GM19438 (cell line): ENCODE results near the gene ZFYVE28.
"Not testable (repeated sequence)": the region's sequence is repeated elsewhere in the genome, so short reads cannot be mapped to it uniquely, and the experiment has no call there.

Source experiments
- ATAC-seq: cut with Tn5 transposase; IDR thresholded peaks from one replicate; pipeline ENCODE4 v1.9.1; 2021; ENCODE audit warnings: low read depth; ENCODE audit not compliant: unreplicated experiment

The ZFYVE28 gene

GRCh38 chr4:2429945-2430757 is 11.7 kb upstream of the ZFYVE28 start:
- not testable (repeated sequence) for ATAC-seq

DNA sequence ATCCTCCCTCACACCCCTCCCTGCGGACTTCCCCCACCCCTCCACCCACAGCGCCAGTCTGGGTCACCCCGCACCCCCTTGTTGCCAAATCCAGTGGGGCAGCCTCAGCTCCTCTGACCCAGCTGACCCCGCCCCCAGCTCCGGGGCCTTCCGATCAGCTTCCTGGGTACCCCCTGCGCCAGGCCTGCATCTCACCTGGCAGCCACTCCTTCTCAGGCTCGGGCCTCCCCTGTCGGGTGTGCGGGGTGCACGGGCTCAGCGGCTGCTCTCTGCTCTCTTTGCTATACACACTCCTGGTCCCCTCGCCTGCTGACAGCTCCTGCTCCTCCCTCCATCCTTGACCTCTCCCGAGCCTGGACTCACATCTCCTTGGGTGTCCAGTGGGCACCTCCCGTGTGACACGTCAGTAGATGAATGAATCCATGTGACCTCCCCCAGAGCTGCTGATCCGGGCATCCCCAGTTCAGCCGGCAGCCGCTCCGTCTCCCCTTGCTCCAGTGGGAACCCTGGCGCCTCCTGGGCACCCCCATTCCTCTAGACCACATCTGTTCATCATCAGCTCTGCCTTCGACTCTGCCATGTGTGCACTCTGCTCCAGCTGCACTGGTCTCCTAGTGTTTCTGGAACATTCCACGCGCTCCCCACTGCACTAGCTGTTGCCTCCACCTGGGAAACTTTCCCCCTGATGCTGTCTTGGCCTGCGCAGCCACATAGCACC is 10.2 kb upstream of the ZFYVE28 start:
- no peak for ATAC-seq

DNA sequence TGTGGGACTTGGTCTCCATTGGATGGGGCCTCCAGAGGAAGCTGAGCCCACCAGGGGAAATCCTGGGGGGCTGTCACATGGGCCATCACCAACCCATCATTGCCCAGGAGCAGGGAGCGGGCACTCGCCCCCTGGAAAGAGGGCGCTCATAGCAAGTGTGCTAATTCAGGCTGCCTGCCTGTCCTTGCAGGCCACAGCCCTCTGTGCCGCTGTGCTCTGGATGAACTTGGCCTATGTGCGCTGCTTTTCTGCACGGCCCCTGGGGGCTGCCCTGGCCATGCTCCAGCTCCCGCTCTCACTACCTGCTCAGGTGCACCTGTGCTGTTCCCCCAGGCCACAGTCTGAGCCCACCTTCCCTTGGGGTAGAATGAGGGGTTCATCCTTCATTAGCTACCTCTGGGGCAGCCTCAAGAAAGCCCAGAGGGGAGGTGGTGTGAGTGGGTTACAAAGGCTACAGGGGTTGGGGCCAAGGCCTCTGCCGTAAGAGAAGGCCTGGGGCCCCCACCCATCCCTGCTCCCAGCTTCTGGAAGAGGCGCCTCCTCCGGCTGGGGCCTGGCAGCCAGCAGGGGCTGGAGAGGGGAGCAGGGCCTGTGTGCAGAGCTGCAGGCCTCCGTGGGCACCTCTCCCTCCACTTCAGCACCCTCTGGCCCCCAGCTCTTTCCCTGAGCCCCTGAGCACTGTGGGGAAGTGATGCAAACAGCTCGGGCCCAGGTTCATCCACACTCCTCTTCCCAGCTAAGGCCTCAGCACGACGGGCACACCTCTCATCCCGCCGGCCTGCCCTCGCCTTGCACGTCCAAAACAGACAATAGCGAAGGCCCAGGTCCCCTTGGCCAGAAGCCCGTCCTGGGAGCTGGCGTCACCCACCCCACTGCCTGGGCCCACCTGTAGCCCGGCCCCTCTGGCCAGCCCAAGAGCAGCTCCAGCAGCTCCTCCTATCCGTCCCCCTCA is 9.2 kb upstream of the ZFYVE28 start:
- ATAC-seq: no peak

DNA sequence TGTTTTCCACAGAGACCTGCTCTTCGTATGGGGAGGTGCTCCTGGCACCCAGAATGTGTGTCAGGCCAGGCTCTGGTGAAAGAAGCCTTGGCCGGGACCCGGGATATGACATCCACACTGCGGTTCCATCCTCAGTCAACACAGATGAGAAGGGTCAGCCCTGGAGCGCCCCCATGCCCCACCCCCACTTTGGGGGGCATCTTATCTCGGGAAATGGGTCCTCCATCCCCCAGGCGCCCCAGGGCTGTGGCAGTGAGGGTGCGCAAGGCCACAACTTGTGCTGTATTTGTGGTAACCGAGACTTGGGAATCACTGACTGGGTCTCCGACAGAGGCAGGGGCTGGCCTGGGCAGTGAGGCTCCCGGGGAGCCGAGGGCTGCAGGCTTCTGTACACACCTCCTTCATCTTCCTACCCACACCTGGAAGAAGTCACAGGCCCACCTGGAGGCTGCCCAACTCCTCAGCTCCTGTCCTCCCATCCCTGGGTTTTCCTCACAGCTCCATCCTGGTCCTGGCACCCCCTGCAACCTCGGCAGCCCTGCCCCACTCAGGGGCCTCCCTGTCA is 8.3 kb upstream of the ZFYVE28 start:
- no peak for ATAC-seq

DNA sequence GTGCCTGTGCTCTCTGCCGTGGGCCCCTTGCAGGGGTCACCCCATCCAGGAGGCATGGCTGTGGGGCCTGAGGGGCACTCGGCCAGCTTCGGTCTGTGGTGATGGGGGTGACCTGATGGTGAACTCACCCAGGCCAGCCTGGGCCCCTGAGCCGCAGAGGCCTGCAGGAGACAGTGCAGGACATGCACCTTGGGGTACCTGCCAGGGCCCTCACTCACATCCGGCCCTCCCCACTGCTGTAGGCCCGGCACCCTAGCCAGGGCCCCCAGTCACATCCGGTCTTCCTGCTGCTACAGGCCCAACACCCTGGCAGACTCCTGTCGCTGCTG is 7.6 kb upstream of the ZFYVE28 start:
- no peak for ATAC-seq

GRCh38 chr4:2425386-2426068 is 7.1 kb upstream of the ZFYVE28 start:
- ATAC-seq: no peak

- ATAC-seq: no peak
Measured at GRCh38 chr4:2424581-2424980, 6.1 kb upstream of the ZFYVE28 start.

DNA sequence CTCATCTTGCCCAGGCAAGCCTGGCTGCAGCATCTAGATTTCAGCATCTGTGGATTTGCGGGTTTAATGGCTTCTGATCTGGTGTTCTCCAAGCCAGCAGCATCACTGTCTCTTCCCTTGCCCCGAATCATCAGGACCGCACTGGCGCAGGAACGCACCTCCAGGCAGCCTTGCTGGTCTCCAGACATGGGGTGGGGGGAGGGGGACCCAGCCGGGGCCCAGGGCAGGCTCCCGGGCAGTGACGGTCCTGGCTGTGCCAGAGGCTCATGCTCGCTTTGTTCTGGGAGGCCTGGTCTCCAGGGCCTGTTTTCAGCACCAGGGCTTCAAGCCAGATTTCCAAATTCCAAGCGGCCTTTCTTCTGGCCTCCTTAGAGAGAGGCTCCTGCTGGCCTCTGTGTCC is 5.2 kb upstream of the ZFYVE28 start:
- no peak for ATAC-seq

- no peak for ATAC-seq
Measured at GRCh38 chr4:2423066-2423465, 4.6 kb upstream of the ZFYVE28 start.

GRCh38 chr4:2421928-2422327 is 3.5 kb upstream of the ZFYVE28 start:
- ATAC-seq: no peak

DNA sequence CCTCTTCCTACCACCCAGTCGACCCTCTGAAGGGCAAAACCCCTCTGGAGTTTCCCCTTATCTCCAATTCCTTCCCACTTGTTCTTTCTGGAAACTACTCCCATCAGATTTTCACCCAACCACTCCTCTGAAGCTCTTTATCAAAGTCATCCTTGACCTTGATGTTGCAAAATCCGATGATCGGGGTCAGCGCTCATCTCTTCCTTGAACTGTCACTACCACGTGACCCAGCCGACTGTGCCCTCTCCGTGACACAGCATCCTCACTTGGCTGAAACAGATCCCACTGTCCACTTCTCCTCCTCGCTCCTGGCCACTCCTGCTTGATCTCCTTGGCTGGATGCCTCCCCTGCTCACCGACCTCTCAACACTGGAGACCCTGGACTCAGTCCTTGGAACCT is 1.4 kb upstream of the ZFYVE28 start:
- no peak for ATAC-seq

- peak; percentile 91 for ATAC-seq
Measured at GRCh38 chr4:2418650-2419571, 466 bp upstream of the ZFYVE28 start, which contains the start of gene CFAP99. Gene CFAP99 (plus strand): TSS chr4:2418955.

- no peak for ATAC-seq
Measured at GRCh38 chr4:2417226-2417764, 1.1 kb downstream of the ZFYVE28 start.

DNA sequence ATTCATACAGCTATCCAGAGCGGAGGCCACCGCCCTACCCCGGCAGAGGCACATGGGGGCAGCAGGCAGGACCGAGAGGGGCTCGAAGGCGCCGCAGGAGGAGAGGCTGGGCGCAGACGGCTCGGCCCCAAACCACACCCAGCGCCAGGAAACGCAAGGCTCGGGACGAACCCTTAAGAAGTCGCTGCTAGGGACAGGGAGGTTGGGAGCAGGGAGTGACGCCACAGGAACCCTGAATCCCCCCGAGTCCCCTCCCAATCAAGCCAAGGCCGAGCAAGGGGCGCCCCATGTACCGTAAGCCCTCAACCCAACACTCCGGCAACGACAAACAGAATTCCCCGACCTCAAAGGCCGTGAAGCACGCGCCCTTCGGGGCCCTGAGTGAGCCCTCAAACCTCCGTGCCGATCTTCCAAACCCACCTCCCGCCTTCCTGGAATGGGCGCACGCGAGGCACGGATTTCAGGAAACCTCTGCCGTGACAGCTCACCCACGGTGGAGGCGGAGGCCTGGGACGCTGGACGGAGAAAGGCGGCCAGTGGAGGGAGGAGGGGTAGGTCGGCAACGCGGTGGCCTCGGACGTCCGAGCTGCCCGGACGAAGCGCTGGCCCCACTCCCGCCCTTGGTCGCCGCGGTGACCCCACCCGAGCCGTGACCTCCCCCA is 1.8 kb downstream of the ZFYVE28 start:
- ATAC-seq: no peak

- ATAC-seq: no peak
Measured at GRCh38 chr4:2415881-2416563, 2.4 kb downstream of the ZFYVE28 start.

DNA sequence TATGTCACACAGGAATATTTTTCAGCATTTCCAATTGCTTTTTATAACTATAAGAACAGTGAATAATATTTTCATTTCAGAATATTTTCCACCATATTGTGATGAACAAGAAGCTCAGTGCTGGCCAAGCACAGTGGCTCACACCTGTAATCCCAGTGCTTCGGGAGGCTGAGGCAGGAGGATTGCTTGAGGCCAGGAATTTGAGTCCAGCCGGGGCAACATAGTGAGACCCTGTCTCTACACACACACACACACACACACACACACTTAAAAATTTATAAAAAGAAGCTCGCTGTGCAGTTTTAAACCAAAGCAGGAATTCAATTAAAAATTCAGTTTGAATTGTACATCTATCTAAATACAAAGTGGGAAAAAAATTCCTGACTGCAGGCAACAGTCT is 3.2 kb downstream of the ZFYVE28 start:
- ATAC-seq: no peak

DNA sequence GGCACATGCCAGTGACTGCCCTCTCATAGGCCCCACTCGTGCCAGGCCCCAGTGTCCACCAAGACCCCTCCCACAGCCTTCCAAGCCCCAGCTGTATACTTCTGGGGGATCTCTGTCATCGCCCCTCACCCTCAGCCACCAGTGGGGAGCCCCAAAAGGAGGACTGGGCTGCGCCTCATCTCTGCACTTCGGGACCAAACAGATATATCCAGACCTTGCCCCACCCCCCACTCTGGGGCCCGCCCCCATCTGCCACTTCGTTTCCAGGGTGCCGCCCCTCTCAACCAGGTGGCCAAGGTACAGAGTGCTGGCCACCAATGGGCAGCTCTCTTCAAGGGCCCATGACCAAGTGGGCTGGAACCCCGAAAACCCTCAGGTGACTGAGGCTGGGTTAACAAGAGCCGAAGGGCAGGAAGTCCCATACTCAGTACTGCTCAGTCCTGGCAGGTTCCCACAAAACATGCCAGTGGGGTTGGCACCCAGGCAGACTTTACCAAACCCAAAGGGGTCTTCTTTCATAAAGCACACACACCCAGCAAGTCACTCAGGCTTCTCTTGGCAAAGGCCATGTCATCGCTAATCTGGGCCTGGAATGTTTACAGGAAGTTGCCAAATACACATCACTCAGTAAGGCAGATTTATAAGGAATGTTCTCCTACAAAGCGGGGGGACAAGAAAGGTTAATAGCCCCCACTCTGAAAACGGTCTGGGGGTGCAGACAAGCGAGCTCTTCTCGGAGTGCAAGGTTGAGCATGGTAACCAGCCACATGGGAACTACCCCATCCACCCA is 4.4 kb downstream of the ZFYVE28 start:
- no peak for ATAC-seq
